CD14-positive monocyte (primary cell): ENCODE measurements around the gene DZIP1. TPM values are rescaled to one million over a fixed set of nuclear protein-coding genes. Genes with fewer than 3 reads are reported as not detected.

Source experiments
- DNase-seq, 3 donors: peaks; one replicate each; pipeline ENCODE4 v3.0.0-alpha.2; 2011 to 2022
- H2AFZ ChIP-seq: 2 replicates; pipeline ENCODE4 v1.6.0; 2012; ENCODE audit warnings: mild to moderate bottlenecking, low read depth, low read length, inconsistent platforms; ENCODE audit not compliant: insufficient read depth, poor library complexity, severe bottlenecking
- H3K27ac ChIP-seq, 2 donors: 1 replicate in 1 of 2; 2 replicates in 1 of 2; pipeline ENCODE4 v1.5.1; 2012 to 2013; ENCODE audit warnings: low read length in 2 of 2, control low read depth in 1 of 2, inconsistent platforms in 1 of 2, low read depth in 1 of 2, mild to moderate bottlenecking in 1 of 2
- H3K27me3 ChIP-seq, 2 donors: one replicate each; pipeline versions ENCODE4 v1.6.0 to v1.6.1; 2011 to 2013; ENCODE audit warnings: low read length in 2 of 2; ENCODE audit not compliant: control insufficient read depth in 2 of 2, insufficient read depth in 2 of 2
- H3K36me3 ChIP-seq, 2 donors: replicated peaks in 1 of 2; 1 replicate in 1 of 2; 2 replicates in 1 of 2; pipeline versions ENCODE4 v1.5.1 to v1.6.1; 2012 to 2013; ENCODE audit warnings: low read length in 2 of 2, control low read depth in 1 of 2, inconsistent platforms in 1 of 2, mild to moderate bottlenecking in 1 of 2; ENCODE audit not compliant: insufficient read depth in 2 of 2, control insufficient read depth in 1 of 2
- H3K4me1 ChIP-seq, 2 donors: 1 replicate in 1 of 2; 2 replicates in 1 of 2; pipeline versions ENCODE4 v1.5.1 to v1.6.1; 2012 to 2013; ENCODE audit warnings: low read length in 2 of 2, control low read depth in 1 of 2, inconsistent platforms in 1 of 2, mild to moderate bottlenecking in 1 of 2, moderate library complexity in 1 of 2; ENCODE audit not compliant: insufficient read depth in 2 of 2, control insufficient read depth in 1 of 2
- H3K4me2 ChIP-seq: replicated peaks from 2 replicates; pipeline ENCODE3; 2012; ENCODE audit warnings: low read length, moderate library complexity, mild to moderate bottlenecking; ENCODE audit not compliant: poor library complexity, severe bottlenecking; ENCODE audit errors: extremely low read depth
- H3K4me3 ChIP-seq, 3 experiments: fragments of 200-600 bp in 1 of 3; sonication (generic) in 1 of 3; replicated peaks in 1 of 3; 1 replicate in 2 of 3; 2 replicates in 1 of 3; pipeline ENCODE4 v1.5.1; 2011 to 2013; ENCODE audit warnings: low read length in 3 of 3, mild to moderate bottlenecking in 3 of 3, control low read depth in 2 of 3, low read depth in 2 of 3, inconsistent platforms in 1 of 3, moderate library complexity in 1 of 3
- H3K79me2 ChIP-seq: 2 replicates; pipeline ENCODE4 v1.6.0; 2012; ENCODE audit warnings: mild to moderate bottlenecking, control low read depth, inconsistent platforms, low read length, moderate library complexity; ENCODE audit not compliant: insufficient read depth
- H3K9ac ChIP-seq: 2 replicates; pipeline ENCODE4 v1.6.0; 2017; ENCODE audit warnings: low read length, mild to moderate bottlenecking; ENCODE audit not compliant: insufficient read depth, poor library complexity, severe bottlenecking
- H3K9me3 ChIP-seq, 2 donors: replicated peaks in 1 of 2; 1 replicate in 1 of 2; 2 replicates in 1 of 2; pipeline versions ENCODE4 v1.5.1 to v1.6.1; 2012 to 2013; ENCODE audit warnings: low read length in 2 of 2, control low read depth in 1 of 2; ENCODE audit not compliant: control insufficient read depth in 1 of 2, insufficient read depth in 1 of 2
- H4K20me1 ChIP-seq: 2 replicates; pipeline ENCODE4 v1.6.0; 2012; ENCODE audit warnings: mild to moderate bottlenecking, low read length, control low read depth, moderate library complexity; ENCODE audit not compliant: insufficient read depth
- H3K27ac Mint-ChIP-seq, 7 donors: one replicate each; pipeline ENCODE4 v1.8.0; 2020; ENCODE audit warnings: mild to moderate bottlenecking in 7 of 7, mixed read lengths in 7 of 7, moderate library complexity in 6 of 7, inconsistent platforms in 2 of 7
- H3K27me3 Mint-ChIP-seq, 3 donors: one replicate each; pipeline ENCODE4 v1.8.0; 2021 to 2022; ENCODE audit warnings: low read depth in 3 of 3, mild to moderate bottlenecking in 3 of 3, mixed read lengths in 3 of 3, moderate library complexity in 3 of 3, inconsistent platforms in 1 of 3
- H3K36me3 Mint-ChIP-seq, 2 donors: one replicate each; pipeline ENCODE4 v1.8.0; 2020; ENCODE audit warnings: mixed read lengths in 2 of 2, inconsistent platforms in 1 of 2, mild to moderate bottlenecking in 1 of 2
- H3K4me1 Mint-ChIP-seq: one replicate; pipeline ENCODE4 v1.8.0; 2020; ENCODE audit warnings: mild to moderate bottlenecking, mixed read lengths
- H3K4me3 Mint-ChIP-seq, 2 donors: one replicate each; pipeline ENCODE4 v1.8.0; 2020; ENCODE audit warnings: mild to moderate bottlenecking in 2 of 2, mixed read lengths in 2 of 2, moderate library complexity in 1 of 2
- H3K9me3 Mint-ChIP-seq, 7 donors: one replicate each; pipeline ENCODE4 v1.8.0; 2020 to 2022; ENCODE audit warnings: mixed read lengths in 7 of 7, mild to moderate bottlenecking in 6 of 7, moderate library complexity in 6 of 7, inconsistent platforms in 2 of 7
- WGBS: methylation state at CpG from one replicate; pipeline ENCODE4 v1.1.5; 2013; ENCODE audit warnings: missing lambda C conversion rate; ENCODE audit not compliant: insufficient coverage; 5-methylcytosine and 5-hydroxymethylcytosine counted together
- intact Hi-C, 2 donors: fragments of 100-400 bp; cut with micrococcal nuclease; formaldehyde crosslinking; loops; one replicate each; pipeline versions ENCODE4 v1.15.0 to v1.15.1; 2023
- polyA plus RNA-seq, 3 donors: library from polyadenylated mRNA; depleted of rRNA in 1 of 3; unstranded in 2 of 3; stranded (reverse) in 1 of 3; fragments of 300-500 nt in 2 of 3; fragments of >200 nt in 1 of 3; fragmentation: Illumina TruSeq in 2 of 3; gene quantifications; 1 replicate in 2 of 3; 2 replicates in 1 of 3; pipeline ENCODE4 v1.2.3, GENCODE V29; 2012 to 2021
- TF ChIP-seq, protein P1 (sequence below): fragments of 200-600 bp; IDR thresholded peaks from one replicate; pipeline ENCODE4 v1.8.0; 2022; ENCODE audit warnings: antibody characterized with exemption, mild to moderate bottlenecking

The DZIP1 gene
- polyA plus RNA-seq, 3 donors: not detected

DNA sequence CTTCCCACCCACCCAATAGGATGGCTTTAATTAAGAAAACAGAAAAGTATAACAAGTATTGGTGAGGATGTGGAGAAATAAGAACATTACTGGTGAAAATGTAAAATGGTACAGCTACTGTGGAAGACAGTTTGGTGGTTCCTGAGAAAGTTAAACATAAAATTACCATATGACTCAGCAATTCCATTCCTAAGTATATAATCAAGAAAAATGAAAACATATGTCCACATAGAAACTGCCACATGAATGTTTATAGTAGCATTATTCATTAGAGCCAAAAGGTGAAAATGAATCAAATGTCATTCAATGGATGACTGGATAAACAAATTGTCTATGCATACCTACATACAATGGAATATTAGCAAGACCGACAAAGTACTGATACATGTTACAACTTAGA lies 16.9 kb downstream of the DZIP1 start:
- Histone ChIP-seq H3K79me2 (no peaks in the 10 kb centered on the region), H3K36me3 (no peaks in the 10 kb centered on the region), H4K20me1 (no peaks in the 10 kb centered on the region), H3K9ac (no peak overlapping the region), H3K9me3 (no peaks in the 10 kb centered on the region), H3K27me3 (no peaks in the 10 kb centered on the region), H3K4me2 (no peak overlapping the region), H2AFZ (no peak overlapping the region), H3K27ac (no peak overlapping the region), H3K4me3 (no peak overlapping the region), H3K4me1 (peaks cover 5% of the 10 kb centered on the region in 2 donors)
- Mint-ChIP-seq H3K27me3 (peaks cover 0 to 6% (median 0%) of the 10 kb centered on the region in 3 donors), H3K4me1 (peaks cover 2% of the 10 kb centered on the region), H3K4me3 (no peak overlapping the region), H3K36me3 (no peaks in the 10 kb centered on the region), H3K9me3 (peaks cover 0 to 2% (median 0%) of the 10 kb centered on the region in 7 donors), H3K27ac (no peak overlapping the region)
- TF ChIP-seq, protein P1, sequence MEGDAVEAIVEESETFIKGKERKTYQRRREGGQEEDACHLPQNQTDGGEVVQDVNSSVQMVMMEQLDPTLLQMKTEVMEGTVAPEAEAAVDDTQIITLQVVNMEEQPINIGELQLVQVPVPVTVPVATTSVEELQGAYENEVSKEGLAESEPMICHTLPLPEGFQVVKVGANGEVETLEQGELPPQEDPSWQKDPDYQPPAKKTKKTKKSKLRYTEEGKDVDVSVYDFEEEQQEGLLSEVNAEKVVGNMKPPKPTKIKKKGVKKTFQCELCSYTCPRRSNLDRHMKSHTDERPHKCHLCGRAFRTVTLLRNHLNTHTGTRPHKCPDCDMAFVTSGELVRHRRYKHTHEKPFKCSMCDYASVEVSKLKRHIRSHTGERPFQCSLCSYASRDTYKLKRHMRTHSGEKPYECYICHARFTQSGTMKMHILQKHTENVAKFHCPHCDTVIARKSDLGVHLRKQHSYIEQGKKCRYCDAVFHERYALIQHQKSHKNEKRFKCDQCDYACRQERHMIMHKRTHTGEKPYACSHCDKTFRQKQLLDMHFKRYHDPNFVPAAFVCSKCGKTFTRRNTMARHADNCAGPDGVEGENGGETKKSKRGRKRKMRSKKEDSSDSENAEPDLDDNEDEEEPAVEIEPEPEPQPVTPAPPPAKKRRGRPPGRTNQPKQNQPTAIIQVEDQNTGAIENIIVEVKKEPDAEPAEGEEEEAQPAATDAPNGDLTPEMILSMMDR: no peak
- intact Hi-C loops: loop anchor here in 1 of 2 donors (5.0 kb wide), 1 partner anchor 355 kb away; no protein-coding TSS in a partner anchor
- no peak for DNase-seq
- 86% methylated on average over 1 of the region's 1 CpG for WGBS

DNA sequence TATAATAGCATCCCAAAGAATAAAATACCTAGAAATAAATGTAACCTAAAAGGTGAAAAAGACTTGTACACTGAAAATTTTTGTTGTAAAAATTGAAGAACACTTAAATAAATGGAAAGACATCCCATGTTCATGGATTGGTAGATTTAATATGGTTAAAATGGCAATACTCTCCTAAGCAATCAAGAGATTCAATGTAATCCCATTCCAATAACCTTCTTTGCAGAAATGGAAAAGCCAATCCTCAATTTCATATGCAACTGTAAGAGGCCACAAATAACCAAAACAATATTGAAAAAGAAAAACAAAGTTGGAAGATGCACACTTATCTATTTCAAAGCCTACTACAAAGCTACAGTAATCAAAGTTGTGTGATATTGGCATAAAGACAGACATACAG lies 17.7 kb downstream of the DZIP1 start:
- Mint-ChIP-seq H3K9me3 (no peaks in the 10 kb centered on the region), H3K36me3 (no peaks in the 10 kb centered on the region), H3K4me3 (no peak overlapping the region), H3K4me1 (peaks cover 10% of the 10 kb centered on the region), H3K27ac (no peak overlapping the region), H3K27me3 (peaks cover 0 to 4% (median 0%) of the 10 kb centered on the region in 3 donors)
- intact Hi-C loops: loop anchor here in 1 of 2 donors (5.0 kb wide), 1 partner anchor 356 kb away; no protein-coding TSS in a partner anchor
- Histone ChIP-seq H3K9me3 (no peaks in the 10 kb centered on the region), H3K4me2 (no peak overlapping the region), H3K36me3 (no peaks in the 10 kb centered on the region), H3K27me3 (no peaks in the 10 kb centered on the region), H3K9ac (no peak overlapping the region), H4K20me1 (no peaks in the 10 kb centered on the region), H3K4me1 (peaks cover 10 to 11% of the 10 kb centered on the region in 2 donors), H2AFZ (no peak overlapping the region), H3K79me2 (no peaks in the 10 kb centered on the region), H3K4me3 (no peak overlapping the region), H3K27ac (no peak overlapping the region)
- TF ChIP-seq, protein P1: no peak
- no peak for DNase-seq
